Endothelial cell of umbilical vein (primary cell): ENCODE measurements around the gene PAOX. TPM values are rescaled to one million over a fixed set of nuclear protein-coding genes. Genes with fewer than 3 reads are reported as not detected.

ENCODE experiments used
- BruUV-seq: library from RNA; stranded (reverse); fragments of 400-500 nt; replicated peaks from 2 replicates; lab custom pipeline; 2021; lab: Mats Ljungman, UMichigan
- CTCF ChIA-PET: fragments of 300-600, 350-600 bp; sonication (Branson Sonifier 250); formaldehyde crosslinking; loops from one replicate; lab custom pipeline; 2021; ENCODE audit warnings: antibody characterized with exemption, inconsistent platforms; lab: Charles Lee
- POLR2A ChIA-PET: fragments of 300-600, 350-600 bp; sonication (Branson Sonifier 250); formaldehyde crosslinking; loops from one replicate; lab custom pipeline; 2021; ENCODE audit warnings: antibody characterized with exemption, inconsistent platforms; lab: Charles Lee
- DNase-seq: peaks from one replicate; pipeline ENCODE4 v3.0.0-alpha.2; 2011; ENCODE audit warnings: low read depth, low spot score
- FAIRE-seq: peaks from 2 replicates; lab custom pipeline; 2011; peaks lifted over from hg19 to GRCh38; lab: Jason Lieb, UNC
- H2AFZ ChIP-seq: 2 replicates; pipeline ENCODE4 v1.6.0; 2012; ENCODE audit warnings: low read depth, low read length, control low read depth, inconsistent platforms
- H3K27ac ChIP-seq: 2 replicates; pipeline ENCODE4 v1.5.1; 2011; ENCODE audit warnings: low read depth, mild to moderate bottlenecking, control low read depth, low read length, moderate library complexity; ENCODE audit not compliant: insufficient read depth
- H3K27me3 ChIP-seq, 2 experiments: 2 replicates each; pipeline versions ENCODE4 v1.6.0 to v1.6.1; 2011; ENCODE audit warnings: low read length in 2 of 2, mixed read lengths in 1 of 2; ENCODE audit not compliant: control insufficient read depth in 2 of 2, insufficient read depth in 2 of 2
- H3K36me3 ChIP-seq, 2 experiments: 2 replicates in 1 of 2; 3 replicates in 1 of 2; pipeline ENCODE4 v1.5.1; 2011; ENCODE audit warnings: low read length in 2 of 2, mild to moderate bottlenecking in 1 of 2, moderate library complexity in 1 of 2; ENCODE audit not compliant: control insufficient read depth in 2 of 2, insufficient read depth in 2 of 2; ENCODE audit errors: extremely low read depth in 1 of 2
- H3K4me1 ChIP-seq: 3 replicates; pipeline ENCODE4 v1.5.1; 2011; ENCODE audit warnings: mild to moderate bottlenecking, low read length; ENCODE audit not compliant: control insufficient read depth, insufficient read depth; ENCODE audit errors: extremely low read depth
- H3K4me2 ChIP-seq: 2 replicates; pipeline ENCODE4 v1.6.1; 2011; ENCODE audit warnings: low read length, control low read depth, mixed read lengths; ENCODE audit not compliant: insufficient read depth
- H3K4me3 ChIP-seq, 3 experiments: fragments of 200-600 bp in 1 of 3; sonication (generic), shearing (Covaris generic) in 1 of 3; replicated peaks in 1 of 3; 2 replicates each; pipeline ENCODE4 v1.5.1; 2011 to 2016; ENCODE audit warnings: control low read depth in 3 of 3, low read length in 3 of 3, mild to moderate bottlenecking in 2 of 3, inconsistent platforms in 1 of 3, low read depth in 1 of 3, moderate library complexity in 1 of 3; ENCODE audit not compliant: insufficient read depth in 1 of 3
- H3K79me2 ChIP-seq: 2 replicates; pipeline ENCODE4 v1.6.0; 2012; ENCODE audit warnings: low read length, inconsistent platforms; ENCODE audit not compliant: control insufficient read depth, insufficient read depth
- H3K9ac ChIP-seq: replicated peaks from 2 replicates; pipeline ENCODE3; 2011; ENCODE audit warnings: low read length, control low read depth; ENCODE audit not compliant: insufficient read depth; ENCODE audit errors: extremely low read depth
- H3K9me1 ChIP-seq: replicated peaks from 3 replicates; pipeline ENCODE4 v1.6.0; 2011; ENCODE audit warnings: mild to moderate bottlenecking, low read length; ENCODE audit not compliant: control insufficient read depth, insufficient read depth; ENCODE audit errors: extremely low read depth
- H3K9me3 ChIP-seq: replicated peaks from 2 replicates; pipeline ENCODE4 v1.5.1; 2012; ENCODE audit warnings: low read length, inconsistent platforms; ENCODE audit not compliant: control insufficient read depth, insufficient read depth
- H4K20me1 ChIP-seq: replicated peaks from 2 replicates; pipeline ENCODE3; 2011; ENCODE audit warnings: mild to moderate bottlenecking, low read length; ENCODE audit not compliant: control insufficient read depth, insufficient read depth; ENCODE audit errors: extremely low read depth
- EZH2 ChIP-seq: IDR thresholded peaks from 2 replicates; pipeline ENCODE4 v1.6.1; 2012; ENCODE audit warnings: borderline replicate concordance, low read depth, mild to moderate bottlenecking, moderate library complexity, low read length, inconsistent platforms; ENCODE audit not compliant: severe bottlenecking
- FOS ChIP-seq: IDR thresholded peaks from 2 replicates; pipeline ENCODE4 v1.6.1; 2011; ENCODE audit warnings: mild to moderate bottlenecking, low read length, moderate library complexity, borderline replicate concordance; ENCODE audit not compliant: insufficient read depth
- JUN ChIP-seq: IDR thresholded peaks from 2 replicates; pipeline ENCODE4 v1.6.1; 2011; ENCODE audit warnings: borderline replicate concordance, low read depth; ENCODE audit not compliant: insufficient read length, insufficient read depth
- MAX ChIP-seq: IDR thresholded peaks from 2 replicates; pipeline ENCODE4 v1.6.1; 2011; ENCODE audit not compliant: insufficient read depth, insufficient read length
- POLR2A ChIP-seq: IDR thresholded peaks from 2 replicates; pipeline ENCODE4 v1.6.1; 2012; ENCODE audit warnings: low read depth, mild to moderate bottlenecking, control low read depth, low read length
- POLR2AphosphoS5 ChIP-seq: IDR thresholded peaks from 2 replicates; pipeline ENCODE4 v1.6.1; 2012; ENCODE audit warnings: low read depth, mild to moderate bottlenecking, control low read depth, low read length, moderate library complexity; ENCODE audit not compliant: insufficient read depth
- dilution Hi-C: fragments of 300-500 bp; cut with MboI; formaldehyde crosslinking; loops from one replicate; pipeline ENCODE4 v1.15.0; 2019; ENCODE audit warnings: low sequenced_read_pairs; ENCODE audit not compliant: extremely low pct_ligation_motif_present
- intact Hi-C: fragments of 100-400 bp; cut with micrococcal nuclease; formaldehyde crosslinking; loops from one replicate; pipeline ENCODE4 v1.10.0; 2022
- polyA plus RNA-seq, 4 experiments: library from polyadenylated mRNA; depleted of rRNA in 3 of 4; stranded (reverse) in 3 of 4; unstranded in 1 of 4; fragments of >200 nt; gene quantifications; 2 replicates each; pipeline versions ENCODE4 v1.2.1 to v1.2.3, GENCODE V29; 2011 to 2012; ENCODE audit warnings: missing spikeins in 1 of 4
- total RNA-seq: library from RNA; stranded (reverse); gene quantifications from 2 replicates; pipeline ENCODE4 v1.2.3, GENCODE V29; 2021

Gene PAOX
- total and polyA plus RNA-seq, 2 donors (not counting 3 experiments of a cell fraction or from before 2014, with no cell fraction given), result 2.6 to 3.8 TPM

DNA sequence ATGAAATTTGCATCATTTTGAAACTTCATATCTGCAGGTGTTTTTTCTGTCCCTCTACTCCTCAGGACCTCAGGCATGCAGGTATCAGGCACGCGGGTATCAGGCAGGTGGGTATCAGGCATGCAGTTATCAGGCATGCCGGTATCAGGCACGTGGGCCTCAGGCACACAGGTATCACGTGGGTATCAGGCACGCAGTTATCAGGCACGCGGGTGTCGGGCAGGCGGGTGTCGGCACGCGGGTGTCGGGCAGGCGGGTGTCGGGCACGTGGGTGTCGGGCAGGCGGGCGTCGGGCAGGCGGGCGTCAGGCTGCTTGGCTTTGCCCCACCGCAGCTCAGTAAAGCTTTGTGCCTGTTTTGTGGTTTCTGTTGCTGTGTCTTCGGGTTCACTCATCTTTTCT, 36.7 kb downstream of the PAOX start:
- Histone ChIP-seq H2AFZ (no peak overlapping the region), H3K27ac (no peak overlapping the region), H3K9ac (no peak overlapping the region), H4K20me1 (peaks cover 5% of the 10 kb centered on the region), H3K36me3 (peaks cover 10 to 17% of the 10 kb centered on the region in 2 experiments), H3K27me3 (no peaks in the 10 kb centered on the region), H3K4me3 (no peak overlapping the region), H3K4me1 (no peaks in the 10 kb centered on the region), H3K4me2 (no peak overlapping the region), H3K9me3 (no peaks in the 10 kb centered on the region), H3K9me1 (no peaks in the 10 kb centered on the region), H3K79me2 (peaks cover 9% of the 10 kb centered on the region)
- no peak for FAIRE-seq
- ChIA-PET CTCF (no interaction called here), POLR2A (no interaction called here)
- dilution Hi-C loops (no loop called here), intact Hi-C loops (no loop called here)
- no peak for DNase-seq
- TF ChIP-seq POLR2AphosphoS5 (no peak), MAX (no peak), FOS (no peak), JUN (no peak), EZH2 (no peak)
- BruUV-seq, result no TSS peak

DNA sequence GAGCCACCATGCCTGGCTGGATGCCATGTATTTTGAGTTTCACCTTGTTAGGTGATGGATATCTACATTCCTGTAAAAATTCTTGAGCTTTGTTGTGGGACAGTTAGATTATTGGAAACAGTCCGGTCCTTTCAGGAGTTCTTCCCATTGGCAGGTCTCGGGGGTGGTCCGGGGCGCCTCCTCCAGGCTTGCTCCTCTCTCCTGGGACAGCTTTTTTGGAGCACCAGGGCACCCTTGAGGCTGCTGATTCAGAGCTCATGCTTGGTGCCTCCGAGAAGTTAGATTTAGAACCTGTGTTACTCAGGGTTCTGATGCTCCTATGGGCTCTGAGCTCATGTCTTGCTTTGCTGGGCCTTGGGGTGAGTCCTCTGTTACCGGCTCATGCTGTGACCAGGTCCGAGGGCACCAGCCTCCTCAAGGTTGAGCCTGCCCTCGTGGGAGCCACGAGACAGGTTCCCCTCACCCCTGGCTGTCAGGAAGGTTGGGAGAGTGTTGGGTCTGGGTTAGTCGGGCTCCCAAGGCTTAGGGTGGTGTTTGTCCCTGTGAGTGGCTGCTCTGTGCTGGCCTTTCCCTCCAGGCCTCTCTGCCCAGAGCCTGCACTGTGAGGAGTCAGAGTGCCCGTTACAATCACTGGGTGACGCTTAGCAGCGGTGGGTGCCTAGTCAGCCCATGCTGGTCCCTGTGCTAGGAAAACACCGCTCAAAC, 39.4 kb downstream of the PAOX start:
- ChIA-PET POLR2A (no interaction called here), CTCF (no interaction called here)
- no peak overlapping the region for H3K4me2 ChIP-seq
- TF ChIP-seq POLR2A, result no peak
- H4K20me1 ChIP-seq, result no peaks in the 10 kb centered on the region
- H3K4me1 ChIP-seq, result no peaks in the 10 kb centered on the region
- H3K9ac ChIP-seq, result no peak overlapping the region
- H3K27me3 ChIP-seq, result peaks cover 7 to 8% of the 10 kb centered on the region in 2 experiments
- H3K9me3 ChIP-seq, result no peaks in the 10 kb centered on the region
- dilution Hi-C loops, result no loop called here
- no peak overlapping the region for H3K27ac ChIP-seq
- H3K4me3 ChIP-seq, result no peak overlapping the region
- intact Hi-C loops, result no loop called here
- no TSS peak for BruUV-seq
- H2AFZ ChIP-seq, result no peak overlapping the region
- H3K9me1 ChIP-seq, result no peaks in the 10 kb centered on the region
- H3K79me2 ChIP-seq, result peaks cover 3% of the 10 kb centered on the region
- FAIRE-seq (no peak), DNase-seq (no peak)
- H3K36me3 ChIP-seq, result peaks cover 4 to 13% of the 10 kb centered on the region in 2 experiments
